Right lobe of liver (tissue), 6 donors: ENCODE measurements around the gene ATG14. TPM values are rescaled to one million over a fixed set of nuclear protein-coding genes. Genes with fewer than 3 reads are reported as not detected.

Experiments
- ATAC-seq, 4 donors: fragments of 200-7000 bp; cut with Tn5 transposase; one replicate each; pipeline ENCODE4 v1.9.1; 2020; ENCODE audit warnings: mild to moderate bottlenecking in 4 of 4, moderate library complexity in 4 of 4
- DNase-seq, 3 donors: peaks; one replicate each; pipeline ENCODE4 v3.0.0-alpha.2; 2020
- H3K27ac ChIP-seq, 3 donors: fragments of 200-600 bp; one replicate each; pipeline ENCODE4 v1.8.0; 2022
- H3K27me3 ChIP-seq, 2 donors: fragments of 200-600 bp; one replicate each; pipeline ENCODE4 v1.8.0; 2022
- H3K36me3 ChIP-seq, 4 donors: fragments of 200-600 bp; sonication (generic) in 1 of 4; one replicate each; pipeline versions ENCODE4 v1.5.1 to v1.8.0; 2017 to 2022; ENCODE audit warnings: control low read depth in 1 of 4
- H3K4me1 ChIP-seq, 4 donors: fragments of 200-600 bp; sonication (generic) in 1 of 4; one replicate each; pipeline versions ENCODE4 v1.5.1 to v1.8.0; 2017 to 2022; ENCODE audit warnings: control low read depth in 1 of 4
- H3K4me3 ChIP-seq, 3 donors: fragments of 200-600 bp; one replicate each; pipeline ENCODE4 v1.8.0; 2022
- H3K9me3 ChIP-seq, 4 donors: fragments of 200-600 bp; sonication (generic) in 1 of 4; one replicate each; pipeline versions ENCODE4 v1.5.1 to v1.8.0; 2017 to 2022; ENCODE audit warnings: control low read depth in 1 of 4
- POLR2A ChIP-seq: fragments of 450-650 bp; IDR thresholded peaks from one replicate; pipeline ENCODE4 v1.6.1; 2017; ENCODE audit warnings: antibody characterized with exemption, mild to moderate bottlenecking
- WGBS: methylation state at CpG from one replicate; pipeline ENCODE4 v1.1.6; 2018; ENCODE audit warnings: low coverage, low lambda C conversion rate; ENCODE audit not compliant: insufficient coverage; ENCODE audit errors: missing lambda C conversion rate; 5-methylcytosine and 5-hydroxymethylcytosine counted together
- intact Hi-C, 2 donors: fragments of 100-400 bp; cut with DNase I; formaldehyde crosslinking; loops; one replicate each; pipeline versions ENCODE4 v1.11.2 to v1.14.1; 2022
- total RNA-seq, 6 experiments: library from RNA; depleted of rRNA in 2 of 6; stranded (reverse); fragments of >200 nt in 2 of 6; fragmentation: NEBNext Ultra II Directional in 3 of 6; extraction: Animal tissue kit (Norgen Biotek cat#: 25700) in 3 of 6; gene quantifications; one replicate each; pipeline versions ENCODE4 v1.1.0 to v1.2.4, GENCODE V29; 2016 to 2023
- TF ChIP-seq, protein P1 (sequence below), 4 donors: fragments of 200-600 bp in 3 of 4; fragments of 450-650 bp in 1 of 4; IDR thresholded peaks; one replicate each; pipeline versions ENCODE4 v1.5.1 to v1.8.0; 2016 to 2022; ENCODE audit warnings: antibody characterized with exemption in 4 of 4, mild to moderate bottlenecking in 2 of 4
- donor health status: DM: no; HTN: yes; CAD: no.
- donor health status: DM: no; HTN: no; CAD: no.
- donor health status: DM: no; HTN: no; CAD: no.
- donor health status: DM: no; HTN: yes; CAD: no.
- donor health status: DM: no; HTN: yes; CAD: no.

ATG14 gene
- total RNA-seq, 6 experiments from 2014 or later, result 4.0 to 4.7 (median 4.2) TPM

DNA sequence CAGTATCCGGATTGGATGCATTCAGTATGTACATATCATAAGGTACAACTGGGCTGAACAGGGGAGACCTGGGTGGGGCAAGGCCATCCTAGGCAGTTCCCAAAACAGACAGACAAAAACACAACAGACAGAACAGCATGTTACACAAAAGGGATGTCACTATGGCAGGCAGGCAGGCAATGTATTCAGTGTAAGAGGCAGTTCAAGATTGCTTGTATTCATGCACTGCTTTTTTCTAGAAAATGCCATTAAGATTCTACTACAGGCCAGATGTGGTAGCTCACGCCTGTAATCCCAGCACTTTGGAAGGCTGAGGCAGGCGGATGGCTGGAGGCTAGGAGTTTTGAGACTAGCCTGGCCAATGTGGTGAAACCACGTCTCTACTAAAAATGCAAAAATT lies 25.3 kb upstream of the ATG14 start:
- intact Hi-C loops, result no loop called here
- Histone ChIP-seq H3K9me3 (no peaks in the 10 kb centered on the region), H3K27ac (no peak overlapping the region), H3K4me3 (no peak overlapping the region), H3K36me3 (no peaks in the 10 kb centered on the region), H3K4me1 (no peaks in the 10 kb centered on the region), H3K27me3 (no peaks in the 10 kb centered on the region)
- 72% methylated on average over 4 of the region's 4 CpGs for WGBS
- no peak for DNase-seq
- TF ChIP-seq, protein P1, sequence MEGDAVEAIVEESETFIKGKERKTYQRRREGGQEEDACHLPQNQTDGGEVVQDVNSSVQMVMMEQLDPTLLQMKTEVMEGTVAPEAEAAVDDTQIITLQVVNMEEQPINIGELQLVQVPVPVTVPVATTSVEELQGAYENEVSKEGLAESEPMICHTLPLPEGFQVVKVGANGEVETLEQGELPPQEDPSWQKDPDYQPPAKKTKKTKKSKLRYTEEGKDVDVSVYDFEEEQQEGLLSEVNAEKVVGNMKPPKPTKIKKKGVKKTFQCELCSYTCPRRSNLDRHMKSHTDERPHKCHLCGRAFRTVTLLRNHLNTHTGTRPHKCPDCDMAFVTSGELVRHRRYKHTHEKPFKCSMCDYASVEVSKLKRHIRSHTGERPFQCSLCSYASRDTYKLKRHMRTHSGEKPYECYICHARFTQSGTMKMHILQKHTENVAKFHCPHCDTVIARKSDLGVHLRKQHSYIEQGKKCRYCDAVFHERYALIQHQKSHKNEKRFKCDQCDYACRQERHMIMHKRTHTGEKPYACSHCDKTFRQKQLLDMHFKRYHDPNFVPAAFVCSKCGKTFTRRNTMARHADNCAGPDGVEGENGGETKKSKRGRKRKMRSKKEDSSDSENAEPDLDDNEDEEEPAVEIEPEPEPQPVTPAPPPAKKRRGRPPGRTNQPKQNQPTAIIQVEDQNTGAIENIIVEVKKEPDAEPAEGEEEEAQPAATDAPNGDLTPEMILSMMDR (IDR thresholded peaks at IDR 0.05), result no peak
- no peak for TF ChIP-seq POLR2A
- ATAC-seq, result no peak

DNA sequence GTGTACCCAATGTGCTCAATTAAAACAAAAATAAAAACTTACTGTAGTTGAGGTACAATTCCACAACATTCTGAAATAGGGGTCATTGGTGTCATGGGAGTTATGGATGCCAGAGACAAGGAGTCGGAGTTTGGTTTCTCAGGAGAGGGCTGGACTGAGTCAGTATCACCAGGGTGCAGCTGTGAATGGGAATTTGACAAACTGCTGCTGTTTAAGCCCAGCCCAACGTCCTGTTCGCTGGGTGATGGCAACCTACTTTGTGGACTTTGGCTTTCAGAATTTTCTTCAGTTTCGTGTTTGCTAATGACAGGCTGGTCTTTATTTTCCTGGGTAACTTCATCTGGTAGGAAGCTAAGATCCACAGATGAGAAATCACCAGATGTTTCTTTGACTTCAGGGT lies 24.9 kb upstream of the ATG14 start:
- WGBS, result 42% methylated on average over 4 of the region's 4 CpGs
- H3K4me3 ChIP-seq, result no peak overlapping the region
- TF ChIP-seq, protein P1 (IDR thresholded peaks at IDR 0.05), result no peak
- TF ChIP-seq POLR2A, result no peak
- no peaks in the 10 kb centered on the region for H3K4me1 ChIP-seq
- intact Hi-C loops, result no loop called here
- no peaks in the 10 kb centered on the region for H3K27me3 ChIP-seq
- no peaks in the 10 kb centered on the region for H3K9me3 ChIP-seq
- DNase-seq (no peak), ATAC-seq (no peak)
- H3K36me3 ChIP-seq, result no peaks in the 10 kb centered on the region
- H3K27ac ChIP-seq, result no peak overlapping the region

DNA sequence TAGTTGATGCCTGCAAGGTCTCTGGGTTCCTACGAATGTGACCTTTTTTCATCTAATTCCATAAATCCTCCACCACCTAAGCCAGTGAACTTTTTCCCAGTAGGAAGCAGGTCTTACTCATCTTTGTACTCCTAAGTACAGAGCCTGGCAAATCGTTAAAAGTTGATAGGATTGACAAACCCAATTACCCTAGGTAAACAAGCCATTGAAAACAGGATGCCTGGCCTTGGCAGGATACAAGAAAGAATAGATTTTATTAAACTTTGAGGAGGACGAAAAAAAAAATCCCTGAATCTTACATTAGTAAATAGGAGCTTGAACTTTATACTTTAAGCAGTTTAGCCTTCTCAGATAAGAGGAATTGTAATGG lies 23.2 kb upstream of the ATG14 start:
- intact Hi-C loops, result no loop called here
- DNase-seq (no peak), ATAC-seq (peak in 2 of 4 donors; percentile 61 to 77)
- WGBS, result 17% methylated on average over 3 of the region's 3 CpGs
- no peaks in the 10 kb centered on the region for H3K9me3 ChIP-seq
- H3K27me3 ChIP-seq, result no peaks in the 10 kb centered on the region
- H3K4me3 ChIP-seq, result no peak overlapping the region
- H3K27ac ChIP-seq, result no peak overlapping the region
- no peaks in the 10 kb centered on the region for H3K36me3 ChIP-seq
- TF ChIP-seq, protein P1 (IDR thresholded peaks at IDR 0.05), result no peak
- no peak for TF ChIP-seq POLR2A
- H3K4me1 ChIP-seq, result no peaks in the 10 kb centered on the region

GRCh38 chr14:55433880-55434804 lies 22.5 kb upstream of the ATG14 start:
- no peaks in the 10 kb centered on the region for H3K27me3 ChIP-seq
- intact Hi-C loops, result no loop called here
- TF ChIP-seq, protein P1 (IDR thresholded peaks at IDR 0.05), result no peak
- TF ChIP-seq POLR2A, result no peak
- H3K27ac ChIP-seq, result no peak overlapping the region
- 37% methylated on average over 4 of the region's 6 CpGs for WGBS
- ATAC-seq (no peak), DNase-seq (no peak)
- no peaks in the 10 kb centered on the region for H3K4me1 ChIP-seq
- H3K4me3 ChIP-seq, result no peak overlapping the region
- no peaks in the 10 kb centered on the region for H3K36me3 ChIP-seq
- no peaks in the 10 kb centered on the region for H3K9me3 ChIP-seq
